HepG2 (cell line): ENCODE data around the gene PLGRKT. TPM values are rescaled to one million over a fixed set of nuclear protein-coding genes. Genes with fewer than 3 reads are reported as not detected.

Experiments used
- ATAC-seq: fragments of 200-7000 bp; cut with Tn5 transposase; 3 replicates; pipeline ENCODE4 v1.9.1; 2020; ENCODE audit warnings: mild to moderate bottlenecking, moderate library complexity
- BruUV-seq: library from RNA; stranded (reverse); fragments of 400-500 nt; replicated peaks from 2 replicates; lab custom pipeline; 2021; lab: Mats Ljungman, UMichigan
- CTCF ChIA-PET: fragments of 300-600 bp; formaldehyde crosslinking; extraction: SDS; loops from one replicate; lab custom pipeline; 2021; ENCODE audit warnings: low total read pairs, inconsistent platforms, low intra/inter-chr PET ratio; lab: Yijun Ruan, JAX
- POLR2A ChIA-PET: fragments of 350-600 bp; sonication (Branson Sonifier 250); formaldehyde crosslinking; loops from one replicate; lab custom pipeline; 2020; ENCODE audit warnings: antibody characterized with exemption, inconsistent platforms; lab: Yijun Ruan, JAX
- DNase-seq: peaks from one replicate; pipeline ENCODE4 v3.0.0-alpha.2; 2015; ENCODE audit warnings: low spot score
- FAIRE-seq: peaks from 3 replicates; lab custom pipeline; 2011; peaks lifted over from hg19 to GRCh38; lab: Jason Lieb, UNC
- H2AFZ ChIP-seq: one replicate; pipeline ENCODE4 v1.6.1; 2011; ENCODE audit warnings: low read length, inconsistent platforms
- H3K27ac ChIP-seq: fragments of 300-600 bp; 3 replicates; pipeline ENCODE4 v1.8.0; 2011; ENCODE audit warnings: mixed run types, mild to moderate bottlenecking, mixed read lengths, low read length, inconsistent platforms; ENCODE audit not compliant: insufficient read depth; ENCODE audit errors: extremely low read length
- H3K27me3 ChIP-seq, 2 experiments: fragments of 200-600 bp in 1 of 2; 2 replicates in 1 of 2; 3 replicates in 1 of 2; pipeline versions ENCODE4 v1.6.0 to v1.8.0; 2011; ENCODE audit warnings: low read length in 2 of 2, mild to moderate bottlenecking in 2 of 2, moderate library complexity in 2 of 2, inconsistent platforms in 1 of 2; ENCODE audit not compliant: insufficient read depth in 2 of 2, control insufficient read depth in 1 of 2
- H3K36me3 ChIP-seq, 2 experiments: fragments of 200-600 bp in 1 of 2; replicated peaks in 1 of 2; 2 replicates in 1 of 2; 3 replicates in 1 of 2; pipeline versions ENCODE4 v1.5.1 to v1.8.0; 2011; ENCODE audit warnings: low read length in 2 of 2, inconsistent platforms in 1 of 2; ENCODE audit not compliant: insufficient read depth in 2 of 2, control insufficient read depth in 1 of 2
- H3K4me1 ChIP-seq: 2 replicates; pipeline ENCODE4 v1.5.1; 2012; ENCODE audit warnings: low read length, inconsistent platforms; ENCODE audit not compliant: insufficient read depth
- H3K4me2 ChIP-seq: 2 replicates; pipeline ENCODE4 v1.6.0; 2011; ENCODE audit warnings: low read depth, low read length, inconsistent platforms
- H3K4me3 ChIP-seq, 3 experiments: fragments of 200-600 bp in 1 of 3; sonication (generic), shearing (Covaris generic) in 1 of 3; replicated peaks in 1 of 3; 2 replicates each; pipeline ENCODE4 v1.5.1; 2011 to 2016; ENCODE audit warnings: low read length in 3 of 3, inconsistent platforms in 2 of 3, low read depth in 2 of 3, mild to moderate bottlenecking in 2 of 3, control low read depth in 1 of 3, mixed read lengths in 1 of 3; ENCODE audit not compliant: insufficient read depth in 1 of 3
- H3K79me2 ChIP-seq: one replicate; pipeline ENCODE4 v1.6.1; 2011; ENCODE audit warnings: low read length, inconsistent platforms; ENCODE audit not compliant: insufficient read depth
- H3K9ac ChIP-seq: 2 replicates; pipeline ENCODE4 v1.6.0; 2011; ENCODE audit warnings: mild to moderate bottlenecking, low read depth, low read length, inconsistent platforms; ENCODE audit not compliant: insufficient read depth
- H3K9me3 ChIP-seq: 2 replicates; pipeline ENCODE4 v1.5.1; 2012; ENCODE audit warnings: mild to moderate bottlenecking, low read length
- H4K20me1 ChIP-seq: 2 replicates; pipeline ENCODE4 v1.6.0; 2011; ENCODE audit warnings: inconsistent platforms, mild to moderate bottlenecking, low read length, moderate library complexity; ENCODE audit not compliant: insufficient read depth
- CAMTA2 ChIP-seq: sonication (generic); formaldehyde crosslinking; IDR thresholded peaks from 2 replicates; pipeline ENCODE4 v1.4.0; 2020; ENCODE audit warnings: mild to moderate bottlenecking, missing genetic modification reagents, borderline replicate concordance
- CC2D1A ChIP-seq: sonication (generic); formaldehyde crosslinking; IDR thresholded peaks from 2 replicates; pipeline ENCODE4 v1.8.1; 2023; ENCODE audit warnings: mild to moderate bottlenecking, missing genetic modification reagents
- NAIF1 ChIP-seq: sonication (generic); formaldehyde crosslinking; IDR thresholded peaks from 2 replicates; pipeline ENCODE4 v1.5.0; 2020; ENCODE audit warnings: mild to moderate bottlenecking, missing genetic modification reagents, borderline replicate concordance
- WGBS: methylation state at CpG from one replicate; pipeline ENCODE4 v1.1.6; 2017; ENCODE audit warnings: low lambda C conversion rate; 5-methylcytosine and 5-hydroxymethylcytosine counted together
- in situ Hi-C: cut with HindIII; loops from 2 replicates; pipeline ENCODE4 v1.10.0; 2017; ENCODE audit warnings: low pct_unique_long_range_greater_than_20kb; ENCODE audit not compliant: extremely low pct_ligation_motif_present
- intact Hi-C: fragments of 100-400 bp; cut with micrococcal nuclease; formaldehyde crosslinking; loops from one replicate; pipeline ENCODE4 v1.10.0; 2022; ENCODE audit not compliant: unreplicated experiment
- polyA plus RNA-seq, 8 experiments: library from polyadenylated mRNA; depleted of rRNA in 3 of 8; stranded (reverse) in 7 of 8; unstranded in 1 of 8; fragments of >200 nt; fragmentation: Illumina TruSeq in 4 of 8; extraction: Trizol in 4 of 8; gene quantifications; 2 replicates each; pipeline versions ENCODE4 v1.2.1 to v1.2.3, GENCODE V29; 2011 to 2016; ENCODE audit warnings: low read depth in 4 of 8, missing spikeins in 1 of 8, mixed read lengths in 1 of 8; ENCODE audit not compliant: insufficient read depth in 1 of 8
- total RNA-seq, 5 experiments: library from RNA; depleted of rRNA; stranded (reverse); fragments of >200 nt; fragmentation: Illumina TruSeq; extraction: Trizol; gene quantifications; 2 replicates each; pipeline ENCODE4 v1.2.3, GENCODE V29; 2016; ENCODE audit warnings: low read depth in 1 of 5
- TF ChIP-seq, protein P1 (sequence below): sonication (generic); formaldehyde crosslinking; IDR thresholded peaks from 2 replicates; pipeline ENCODE4 v1.5.0; 2020; ENCODE audit warnings: missing genetic modification reagents
- TF ChIP-seq, protein P2 (sequence below): sonication (generic); formaldehyde crosslinking; IDR thresholded peaks from 2 replicates; pipeline ENCODE4 v1.9.0; 2021; ENCODE audit warnings: missing genetic modification reagents, mild to moderate bottlenecking, borderline replicate concordance
- TF ChIP-seq, protein P3 (sequence below): sonication (generic); formaldehyde crosslinking; IDR thresholded peaks from 2 replicates; pipeline ENCODE4 v1.4.0; 2020; ENCODE audit warnings: missing genetic modification reagents

The PLGRKT gene
- total and polyA plus RNA-seq, 2 of the 13 experiments (the other 11 are each of a cell fraction or from before 2014, with no cell fraction given) = 5.0 to 15.8 TPM

DNA sequence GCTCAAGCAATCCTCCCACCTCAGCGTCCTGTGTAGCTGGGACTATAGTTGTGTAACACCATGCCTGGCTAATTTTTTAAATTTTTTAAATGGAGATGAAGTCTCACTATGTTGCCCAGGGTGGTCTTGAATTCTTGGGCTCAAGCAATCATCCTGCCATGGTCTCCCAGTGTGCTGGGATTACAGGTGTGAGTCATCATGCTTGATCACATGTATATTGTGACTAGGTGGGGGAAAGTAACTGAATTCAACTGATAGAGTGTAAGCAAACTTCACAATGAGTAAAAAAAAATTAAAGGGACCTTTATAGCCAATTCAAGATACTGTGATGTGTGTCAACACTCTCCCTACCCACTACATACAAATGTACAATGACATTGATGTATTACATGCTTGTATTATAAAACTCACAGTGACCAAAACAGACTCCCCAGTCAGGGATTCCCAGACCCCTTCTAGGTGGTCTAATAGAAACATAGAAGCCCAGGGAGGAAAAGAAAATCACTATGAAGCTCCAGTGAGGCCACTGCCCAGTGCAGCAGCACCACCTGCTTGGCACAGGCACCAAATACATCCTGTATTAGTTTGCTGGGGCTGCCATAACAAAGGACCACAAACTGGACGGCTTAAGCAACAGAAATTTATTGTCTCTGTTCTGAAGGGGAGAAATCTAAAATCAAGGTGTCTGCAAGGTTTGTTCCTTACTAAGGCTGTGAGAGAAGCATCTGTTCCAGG, 8.8 kb downstream of the PLGRKT start:
- H3K4me3 ChIP-seq = no peak overlapping the region
- no peak overlapping the region for H3K4me2 ChIP-seq
- no peaks in the 10 kb centered on the region for H3K9me3 ChIP-seq
- H3K27ac ChIP-seq = no peak overlapping the region
- intact Hi-C loops = no loop called here
- no TSS peak for BruUV-seq
- FAIRE-seq (no peak), DNase-seq (no peak), ATAC-seq (no peak)
- no peaks in the 10 kb centered on the region for H4K20me1 ChIP-seq
- H2AFZ ChIP-seq = no peak overlapping the region
- ChIA-PET CTCF (no interaction called here), POLR2A (no interaction called here)
- H3K36me3 ChIP-seq = peaks cover 0 to 3% of the 10 kb centered on the region in 2 experiments; a peak in 1 of 5 replicates
- no peak overlapping the region for H3K9ac ChIP-seq
- TF ChIP-seq CAMTA2 (CRISPR knock-in tag) (no peak), CC2D1A (CRISPR knock-in tag) (no peak), NAIF1 (CRISPR knock-in tag) (no peak)
- TF ChIP-seq, protein P1, sequence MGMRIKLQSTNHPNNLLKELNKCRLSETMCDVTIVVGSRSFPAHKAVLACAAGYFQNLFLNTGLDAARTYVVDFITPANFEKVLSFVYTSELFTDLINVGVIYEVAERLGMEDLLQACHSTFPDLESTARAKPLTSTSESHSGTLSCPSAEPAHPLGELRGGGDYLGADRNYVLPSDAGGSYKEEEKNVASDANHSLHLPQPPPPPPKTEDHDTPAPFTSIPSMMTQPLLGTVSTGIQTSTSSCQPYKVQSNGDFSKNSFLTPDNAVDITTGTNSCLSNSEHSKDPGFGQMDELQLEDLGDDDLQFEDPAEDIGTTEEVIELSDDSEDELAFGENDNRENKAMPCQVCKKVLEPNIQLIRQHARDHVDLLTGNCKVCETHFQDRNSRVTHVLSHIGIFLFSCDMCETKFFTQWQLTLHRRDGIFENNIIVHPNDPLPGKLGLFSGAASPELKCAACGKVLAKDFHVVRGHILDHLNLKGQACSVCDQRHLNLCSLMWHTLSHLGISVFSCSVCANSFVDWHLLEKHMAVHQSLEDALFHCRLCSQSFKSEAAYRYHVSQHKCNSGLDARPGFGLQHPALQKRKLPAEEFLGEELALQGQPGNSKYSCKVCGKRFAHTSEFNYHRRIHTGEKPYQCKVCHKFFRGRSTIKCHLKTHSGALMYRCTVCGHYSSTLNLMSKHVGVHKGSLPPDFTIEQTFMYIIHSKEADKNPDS (CRISPR knock-in tag) = no peak
- TF ChIP-seq, protein P2, sequence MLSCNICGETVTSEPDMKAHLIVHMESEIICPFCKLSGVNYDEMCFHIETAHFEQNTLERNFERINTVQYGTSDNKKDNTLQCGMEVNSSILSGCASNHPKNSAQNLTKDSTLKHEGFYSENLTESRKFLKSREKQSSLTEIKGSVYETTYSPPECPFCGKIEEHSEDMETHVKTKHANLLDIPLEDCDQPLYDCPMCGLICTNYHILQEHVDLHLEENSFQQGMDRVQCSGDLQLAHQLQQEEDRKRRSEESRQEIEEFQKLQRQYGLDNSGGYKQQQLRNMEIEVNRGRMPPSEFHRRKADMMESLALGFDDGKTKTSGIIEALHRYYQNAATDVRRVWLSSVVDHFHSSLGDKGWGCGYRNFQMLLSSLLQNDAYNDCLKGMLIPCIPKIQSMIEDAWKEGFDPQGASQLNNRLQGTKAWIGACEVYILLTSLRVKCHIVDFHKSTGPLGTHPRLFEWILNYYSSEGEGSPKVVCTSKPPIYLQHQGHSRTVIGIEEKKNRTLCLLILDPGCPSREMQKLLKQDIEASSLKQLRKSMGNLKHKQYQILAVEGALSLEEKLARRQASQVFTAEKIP (CRISPR knock-in tag) = no peak
- TF ChIP-seq, protein P3, sequence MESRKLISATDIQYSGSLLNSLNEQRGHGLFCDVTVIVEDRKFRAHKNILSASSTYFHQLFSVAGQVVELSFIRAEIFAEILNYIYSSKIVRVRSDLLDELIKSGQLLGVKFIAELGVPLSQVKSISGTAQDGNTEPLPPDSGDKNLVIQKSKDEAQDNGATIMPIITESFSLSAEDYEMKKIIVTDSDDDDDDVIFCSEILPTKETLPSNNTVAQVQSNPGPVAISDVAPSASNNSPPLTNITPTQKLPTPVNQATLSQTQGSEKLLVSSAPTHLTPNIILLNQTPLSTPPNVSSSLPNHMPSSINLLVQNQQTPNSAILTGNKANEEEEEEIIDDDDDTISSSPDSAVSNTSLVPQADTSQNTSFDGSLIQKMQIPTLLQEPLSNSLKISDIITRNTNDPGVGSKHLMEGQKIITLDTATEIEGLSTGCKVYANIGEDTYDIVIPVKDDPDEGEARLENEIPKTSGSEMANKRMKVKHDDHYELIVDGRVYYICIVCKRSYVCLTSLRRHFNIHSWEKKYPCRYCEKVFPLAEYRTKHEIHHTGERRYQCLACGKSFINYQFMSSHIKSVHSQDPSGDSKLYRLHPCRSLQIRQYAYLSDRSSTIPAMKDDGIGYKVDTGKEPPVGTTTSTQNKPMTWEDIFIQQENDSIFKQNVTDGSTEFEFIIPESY (CRISPR knock-in tag) = no peak
- H3K79me2 ChIP-seq = no peaks in the 10 kb centered on the region
- in situ Hi-C loops = loop anchor here (25.0 kb wide), 2 partner anchors 442 to 667 kb away; partner anchors contain the start of gene JAK2
- H3K27me3 ChIP-seq = no peaks in the 10 kb centered on the region
- 72% methylated on average over 2 of the region's 2 CpGs for WGBS
- peaks cover 15% of the 10 kb centered on the region for H3K4me1 ChIP-seq
